GM21423 (cell line): ENCODE measurements around the gene LRMDA.

Source experiments
- ATAC-seq: cut with Tn5 transposase; IDR thresholded peaks from one replicate; pipeline ENCODE4 v1.9.1; 2021; ENCODE audit warnings: mild to moderate bottlenecking, moderate library complexity; ENCODE audit not compliant: unreplicated experiment

LRMDA gene

DNA sequence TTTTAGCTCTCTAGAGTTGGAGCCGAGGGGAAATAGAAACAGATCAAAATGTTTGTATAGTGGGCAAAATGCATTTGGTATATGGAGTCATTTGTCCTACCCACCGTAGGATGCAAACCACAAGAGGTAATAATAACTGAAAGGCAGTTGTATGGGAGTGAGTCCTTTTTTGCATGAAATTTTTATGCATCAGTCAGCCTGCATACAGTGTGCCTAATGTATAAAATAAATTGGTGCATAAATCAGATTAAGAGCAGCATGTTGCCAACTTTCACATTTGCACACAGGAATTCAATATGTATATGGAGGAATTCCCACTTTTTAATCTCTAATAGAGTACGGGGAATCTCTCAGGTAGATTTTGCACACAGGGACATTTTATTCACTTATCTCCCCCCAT lies 262.8 kb downstream of the LRMDA start:
- ATAC-seq: no peak

DNA sequence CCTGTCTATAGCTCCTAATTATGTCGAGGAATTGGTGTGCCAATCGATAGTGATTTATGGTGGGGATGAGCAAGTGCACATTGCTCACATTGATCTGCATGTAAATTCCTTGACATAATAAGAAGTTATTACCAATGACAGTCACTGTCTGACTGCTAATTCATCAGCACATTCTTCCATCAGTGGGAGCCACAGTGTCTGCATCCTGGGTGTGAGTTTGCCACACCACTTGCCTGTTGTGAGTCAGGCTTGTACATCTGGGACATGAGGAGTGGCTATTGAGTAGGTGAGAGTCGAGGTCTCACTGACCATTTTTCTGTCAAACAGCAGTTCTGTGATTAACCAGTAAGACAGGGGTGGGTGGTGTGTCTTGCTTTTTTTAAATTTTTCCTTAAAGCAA lies 263.4 kb downstream of the LRMDA start:
- no peak for ATAC-seq

DNA sequence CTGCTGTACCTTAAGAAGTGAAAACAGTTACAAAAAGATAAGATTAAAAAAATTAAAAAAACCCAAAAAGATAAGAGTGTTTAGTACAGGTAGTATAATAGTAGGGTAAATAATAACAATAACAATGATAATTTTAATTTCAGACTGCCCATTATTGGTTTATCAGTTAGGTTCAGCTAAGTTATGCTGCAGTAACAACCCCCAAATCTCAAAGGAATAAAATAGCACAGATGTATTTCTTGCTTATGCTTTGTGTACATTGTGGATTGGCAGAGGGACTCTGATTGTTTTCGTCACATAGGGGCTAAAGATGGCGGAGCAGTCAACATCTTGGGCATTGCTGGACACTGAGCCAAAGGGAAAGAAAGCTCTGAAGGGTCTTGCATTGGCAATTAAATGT lies 264.6 kb downstream of the LRMDA start:
- no peak for ATAC-seq

DNA sequence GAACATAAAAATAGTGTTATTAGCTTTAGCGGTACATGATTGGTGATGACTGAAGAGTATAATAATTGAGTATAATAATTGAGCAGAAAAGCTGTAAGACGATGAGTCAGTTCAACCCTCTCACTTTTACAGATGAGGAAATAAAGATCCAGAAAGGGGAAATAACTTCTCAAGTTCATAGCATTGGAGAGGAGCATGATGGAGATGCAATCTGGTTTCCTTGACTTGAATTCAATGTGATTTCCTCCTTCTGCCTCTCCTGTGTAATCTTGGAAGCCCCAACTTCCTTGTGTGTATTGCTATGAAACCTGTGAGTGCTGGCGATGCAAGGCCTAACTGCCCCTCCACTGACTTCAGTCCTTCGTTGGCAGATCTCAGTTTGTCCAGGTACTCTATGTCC lies 265.1 kb downstream of the LRMDA start:
- no peak for ATAC-seq

DNA sequence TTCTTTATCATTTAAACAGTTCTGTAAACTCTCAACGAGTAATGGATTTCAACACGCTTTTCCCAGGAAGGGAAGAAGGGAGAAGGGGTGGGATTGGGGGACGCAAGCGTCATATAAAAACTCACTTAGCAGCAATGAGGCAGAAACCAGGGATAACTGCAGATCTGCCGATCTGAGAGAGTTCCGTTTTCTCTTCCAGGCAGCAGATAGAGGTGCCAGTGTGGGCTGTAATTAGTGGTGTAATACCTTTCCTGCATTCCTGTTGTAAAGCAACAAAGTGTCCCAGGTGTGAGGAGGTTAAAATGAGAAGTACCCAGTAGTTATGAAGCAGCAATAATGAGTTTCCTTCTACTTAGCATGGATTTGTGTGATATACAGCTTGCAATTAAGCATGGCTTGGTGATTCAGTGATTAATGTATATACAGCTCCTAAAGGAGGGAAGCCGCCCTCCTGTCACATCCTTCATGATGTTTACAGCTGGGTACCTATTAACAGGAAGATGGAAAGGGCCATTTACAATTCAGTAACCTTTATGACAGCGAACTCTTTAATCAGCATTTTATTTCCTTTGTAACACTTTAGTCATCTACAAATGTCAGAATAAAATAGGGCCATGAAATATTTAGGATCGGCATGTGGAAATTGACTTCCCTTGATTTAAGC lies 271.9 kb downstream of the LRMDA start:
- ATAC-seq: no peak

DNA sequence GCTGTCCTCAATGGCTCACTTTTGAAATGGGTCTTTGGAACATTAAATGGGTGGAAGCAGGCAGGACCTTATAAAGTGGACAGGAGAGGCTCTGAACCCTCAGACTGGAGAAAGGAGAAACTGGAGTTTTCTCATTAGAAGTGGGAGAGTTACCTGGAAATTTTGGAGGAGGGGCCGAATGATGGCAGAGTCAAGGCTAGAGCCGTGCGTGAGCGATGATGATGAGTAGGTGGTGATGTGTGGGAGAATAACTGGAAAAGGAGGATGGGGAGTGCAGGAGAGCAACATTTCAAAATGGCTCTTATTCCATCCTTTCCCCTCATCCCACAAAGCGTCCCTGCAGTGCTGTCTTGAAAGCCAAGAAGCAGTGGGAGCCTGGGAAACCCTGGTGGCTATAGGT lies 274.0 kb downstream of the LRMDA start:
- ATAC-seq: no peak

DNA sequence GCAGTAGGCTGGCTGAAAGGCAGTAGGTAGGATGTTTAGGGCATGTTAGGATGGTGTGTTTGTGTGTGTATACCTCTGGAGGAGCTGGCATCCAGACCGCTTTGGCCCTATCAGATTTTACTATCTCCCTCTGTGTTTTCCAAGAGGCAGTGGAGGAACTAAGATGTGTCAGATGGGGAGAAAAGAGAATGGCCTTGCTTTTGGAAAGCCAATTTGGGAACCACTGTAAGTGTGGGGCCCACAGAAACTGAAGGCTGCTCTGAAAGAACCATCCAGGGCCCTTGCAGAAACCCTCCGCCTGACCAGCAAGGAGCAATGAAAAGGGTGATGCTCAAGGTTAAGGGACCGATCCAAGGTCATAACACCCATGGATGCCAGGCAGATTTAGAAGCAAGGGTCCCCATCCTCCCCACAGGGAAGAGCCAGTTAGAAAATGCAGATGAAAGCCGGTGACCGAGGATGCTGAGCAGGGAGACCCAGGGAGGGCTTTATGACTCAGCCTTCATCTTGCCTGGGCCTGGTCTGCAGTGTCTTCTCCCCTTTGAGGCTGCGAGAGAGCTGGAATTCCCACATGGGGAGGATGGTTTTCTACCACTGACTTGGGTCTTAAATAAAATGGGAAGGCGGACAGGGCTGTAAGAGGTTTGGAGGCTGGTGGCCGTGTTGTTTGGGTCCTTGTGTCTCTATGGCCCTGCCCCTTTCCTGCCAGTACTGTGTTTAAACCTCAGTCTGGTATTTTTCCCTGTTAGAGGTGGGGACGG lies 275.8 kb downstream of the LRMDA start:
- no peak for ATAC-seq

DNA sequence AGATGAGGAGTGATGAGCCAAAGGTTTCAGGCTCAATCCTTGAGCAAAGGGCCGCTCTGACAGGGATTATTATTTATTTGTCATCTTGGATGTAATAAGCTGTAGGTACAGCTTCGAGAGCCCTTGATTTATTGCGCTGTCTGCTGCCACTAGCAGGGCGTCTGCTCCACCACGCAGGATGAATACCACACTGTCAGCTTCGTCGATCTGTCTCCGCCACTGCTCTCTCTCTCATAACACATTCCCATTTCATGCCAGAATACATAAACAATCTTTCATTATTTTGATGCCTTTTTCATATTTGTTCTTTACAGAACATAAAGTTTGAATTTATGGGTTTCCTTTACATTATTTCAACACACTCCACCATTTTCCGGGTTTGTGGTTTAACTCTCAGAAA lies 276.6 kb downstream of the LRMDA start:
- ATAC-seq: no peak

DNA sequence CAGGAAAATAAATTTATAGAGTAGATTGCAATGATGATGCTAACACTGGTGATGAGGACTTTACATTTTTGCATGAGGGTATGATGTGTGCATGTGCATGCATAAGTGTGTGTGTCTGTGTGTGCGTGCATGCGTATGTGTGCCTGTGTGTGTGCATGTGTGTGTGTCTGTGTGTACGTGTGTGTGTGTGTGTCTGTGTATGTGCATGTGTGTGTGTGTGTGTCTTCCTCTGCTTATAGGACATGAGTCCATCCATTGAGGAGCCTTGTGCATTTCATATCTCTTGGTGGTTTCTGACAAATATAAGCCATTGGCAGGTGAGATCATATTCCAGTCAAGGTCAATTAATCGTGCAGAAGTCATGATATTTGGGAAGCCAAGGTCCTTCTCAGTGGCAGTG lies 277.8 kb downstream of the LRMDA start:
- no peak for ATAC-seq

DNA sequence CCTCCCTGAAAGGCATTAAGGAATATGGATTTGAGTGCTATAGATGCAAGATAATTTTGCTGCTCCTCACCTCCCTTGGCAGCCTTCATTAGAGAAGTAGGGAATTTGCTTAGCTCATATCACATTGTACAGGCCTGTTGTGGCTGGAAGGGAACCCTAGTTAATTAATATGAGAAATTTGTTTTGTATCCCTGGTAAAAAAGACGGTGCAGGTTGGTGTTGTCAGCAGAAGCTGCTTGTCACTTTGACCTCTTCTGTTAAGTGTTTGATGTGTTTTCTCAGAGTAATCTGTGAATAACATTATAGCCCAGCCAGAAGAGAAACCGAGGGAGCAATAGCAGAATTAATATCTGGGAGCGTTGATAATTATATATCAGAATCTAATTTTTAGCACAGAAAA lies 278.4 kb downstream of the LRMDA start:
- no peak for ATAC-seq

DNA sequence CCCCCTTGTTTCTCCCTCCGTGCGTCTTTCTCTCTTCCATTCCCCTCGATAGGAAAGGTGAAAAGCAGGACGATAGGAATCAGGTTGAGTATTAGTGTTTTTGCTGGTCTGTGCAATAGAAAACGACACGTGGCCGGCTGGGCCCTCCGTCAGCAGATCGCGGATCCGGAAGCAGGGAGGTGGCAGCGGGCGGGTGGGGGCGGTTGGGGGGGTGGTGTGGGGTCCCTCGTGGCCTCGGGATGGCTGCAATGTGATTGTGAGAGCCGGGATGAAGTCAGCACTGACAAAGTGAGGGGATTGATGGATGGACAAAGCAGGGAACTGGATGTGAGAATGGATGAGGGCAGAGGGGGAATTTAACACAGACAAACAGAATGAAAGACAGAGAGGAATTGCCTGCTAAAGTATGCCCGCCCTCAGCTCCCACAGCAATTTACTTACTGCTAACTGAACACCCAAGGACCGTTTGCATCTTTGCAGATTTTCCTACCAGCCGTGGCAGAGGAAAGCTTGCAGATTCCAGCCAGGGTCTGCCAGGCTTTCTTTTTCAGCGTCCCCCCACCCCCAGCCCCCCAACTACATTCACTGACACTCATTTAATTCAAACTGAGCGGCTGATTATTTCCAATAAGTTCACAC lies 280.9 kb downstream of the LRMDA start:
- no peak for ATAC-seq

DNA sequence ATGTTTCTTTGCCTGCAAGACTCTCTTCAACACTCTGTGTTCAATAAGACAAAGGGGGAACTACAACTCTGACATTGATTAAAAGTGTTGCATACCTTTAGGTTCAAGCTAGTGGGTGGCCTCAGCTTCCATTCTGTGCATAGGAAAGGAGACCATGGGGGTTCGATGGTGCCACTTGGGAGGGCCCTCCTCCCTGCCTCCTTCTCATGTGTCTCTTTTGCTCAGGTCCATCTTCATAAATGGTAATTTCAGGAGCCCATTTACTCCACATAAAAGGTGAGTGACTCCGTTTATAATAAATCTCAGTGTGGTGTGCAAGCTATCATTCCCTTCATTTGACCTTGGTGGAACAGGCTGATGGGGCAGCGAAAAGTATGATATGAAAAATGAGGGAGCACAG lies 285.1 kb downstream of the LRMDA start:
- no peak for ATAC-seq

DNA sequence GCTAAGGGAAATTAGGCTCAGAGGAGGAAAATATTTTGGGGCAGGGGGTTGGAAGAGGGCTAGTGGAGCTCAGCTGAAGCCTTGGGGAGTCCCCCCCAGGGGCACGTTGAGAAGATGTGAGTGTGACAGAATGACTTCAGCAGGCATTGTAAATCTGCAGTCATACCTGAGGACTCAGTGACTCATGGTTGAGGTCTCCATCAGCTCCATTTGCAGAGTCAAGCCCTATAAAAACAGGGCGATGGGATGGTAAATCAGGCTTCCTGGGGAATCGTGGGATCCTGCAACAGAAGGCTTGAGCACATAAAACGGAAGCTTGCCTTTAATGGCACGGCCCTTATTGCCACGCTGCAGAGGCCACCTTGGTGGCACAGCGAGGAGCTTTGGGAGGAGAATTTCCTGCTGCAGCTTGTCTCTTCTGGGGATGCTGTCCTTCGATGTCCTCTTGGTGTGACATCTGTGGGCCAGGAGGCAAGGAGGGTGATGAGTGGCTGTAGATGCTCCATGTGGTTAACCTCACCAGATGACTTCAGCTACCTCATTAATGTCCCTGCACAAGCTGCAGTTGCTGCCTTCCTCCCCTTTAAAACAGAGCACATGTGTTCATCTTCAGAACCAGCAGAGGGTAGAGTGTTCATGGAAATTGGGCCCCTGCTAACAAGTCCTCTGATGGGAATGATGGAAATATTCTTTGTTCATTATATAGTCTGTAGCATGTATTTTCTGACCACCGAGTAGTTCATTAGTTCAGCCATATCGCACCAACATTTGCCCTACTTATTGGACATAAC lies 285.9 kb downstream of the LRMDA start:
- no peak for ATAC-seq

DNA sequence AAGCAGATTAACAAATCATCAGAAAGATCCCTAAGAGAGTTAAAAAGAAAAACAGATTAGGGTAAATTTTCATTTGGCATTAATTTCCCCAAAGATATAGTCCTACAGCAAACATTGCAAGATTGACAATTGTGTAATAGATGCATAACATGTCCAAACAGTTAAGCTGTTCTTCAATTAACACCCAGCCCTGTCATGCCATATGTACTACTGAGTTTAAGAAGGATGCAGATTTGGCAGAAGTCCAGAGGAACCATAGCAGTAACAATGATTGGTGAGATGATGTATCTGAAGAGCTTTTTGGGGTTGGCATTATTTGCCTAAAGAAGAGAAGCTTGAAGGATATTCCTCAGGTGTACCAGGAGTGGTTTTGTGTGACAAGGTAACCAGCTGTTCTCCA lies 287.6 kb downstream of the LRMDA start:
- no peak for ATAC-seq

DNA sequence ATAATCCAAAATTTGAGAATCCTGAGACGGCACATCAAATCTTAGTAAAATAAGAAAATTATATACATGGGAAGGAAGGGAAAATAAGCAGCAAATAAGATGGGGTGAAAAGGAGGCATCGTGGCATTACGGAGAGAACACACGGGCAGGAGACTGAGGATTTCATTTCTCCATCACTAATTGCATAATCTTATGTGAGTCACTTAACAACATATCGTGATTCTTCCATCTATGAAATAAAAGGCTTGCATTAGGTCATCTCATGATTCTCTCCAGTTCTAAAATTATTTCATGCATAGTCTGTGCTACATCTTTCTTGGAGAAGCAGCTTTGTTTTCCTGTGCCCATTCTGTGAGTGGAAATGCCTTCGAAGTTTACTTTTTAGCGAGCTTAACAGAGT lies 288.7 kb downstream of the LRMDA start:
- ATAC-seq: no peak

DNA sequence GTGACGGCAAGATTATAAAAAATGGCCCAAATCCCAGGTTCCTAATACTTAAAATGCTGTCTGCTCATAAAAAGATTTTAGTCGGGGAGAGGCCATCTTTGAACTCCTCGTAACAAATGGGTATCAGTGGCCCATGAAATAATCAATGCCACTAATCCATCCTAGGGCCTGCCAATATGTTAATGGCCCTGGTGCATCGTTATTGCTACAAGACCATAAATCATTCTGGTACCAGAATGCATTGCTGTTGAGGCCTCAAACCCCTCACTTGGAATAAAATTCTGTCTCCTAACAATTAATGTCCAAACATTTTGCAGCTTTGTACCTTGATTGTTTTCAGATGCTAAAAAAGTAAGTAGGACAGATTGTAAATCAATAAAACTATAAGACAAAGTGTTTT lies 290.6 kb downstream of the LRMDA start:
- ATAC-seq: no peak

DNA sequence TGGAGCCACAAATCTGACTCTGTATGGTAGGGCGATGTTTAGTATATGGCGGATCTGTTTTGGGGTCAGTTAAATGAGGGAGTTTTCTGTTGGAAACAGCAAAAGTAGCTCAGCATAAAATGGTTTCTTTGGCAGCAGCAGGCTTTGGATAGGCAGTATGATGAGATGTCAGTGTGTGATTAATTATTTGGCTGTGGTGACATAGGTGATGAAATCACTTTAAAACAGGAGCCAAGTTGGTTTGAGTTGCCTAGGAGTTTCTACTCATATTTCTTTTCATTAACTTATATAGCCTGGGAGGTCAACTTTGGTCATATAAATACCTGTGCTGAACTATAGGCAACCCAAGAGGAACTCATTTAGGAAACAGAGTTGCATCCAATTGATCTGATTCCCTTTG lies 291.2 kb downstream of the LRMDA start:
- no peak for ATAC-seq

DNA sequence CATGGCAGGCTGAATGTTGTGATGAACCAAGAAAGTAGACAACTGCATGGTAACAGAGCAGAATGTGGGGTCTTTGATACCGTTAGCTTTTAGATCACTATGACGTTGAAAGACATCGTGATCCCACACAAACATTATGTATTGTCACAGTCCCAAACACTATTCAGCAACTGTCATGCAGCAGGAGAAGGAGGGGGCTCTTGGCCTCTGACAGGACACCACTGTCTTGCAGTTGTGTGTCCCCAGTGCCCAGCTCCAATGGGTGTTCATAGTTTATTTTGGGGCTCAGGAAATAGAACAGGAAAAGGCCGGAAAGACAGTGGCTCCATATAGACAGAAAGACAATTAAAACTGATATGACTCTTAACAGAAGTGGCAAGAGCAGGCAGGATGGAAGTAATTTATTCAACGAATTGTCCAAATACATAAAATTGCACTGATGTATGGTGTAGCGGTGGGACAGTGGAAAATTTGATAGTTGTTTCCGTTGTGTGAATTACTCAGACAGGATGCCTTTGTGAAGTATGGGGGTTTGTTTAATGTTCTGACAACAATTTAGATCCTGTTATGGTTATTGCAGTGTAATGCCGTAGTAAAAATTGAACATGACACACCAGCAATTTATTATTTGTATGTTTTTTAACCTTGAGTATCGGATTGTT lies 292.0 kb downstream of the LRMDA start:
- no peak for ATAC-seq

DNA sequence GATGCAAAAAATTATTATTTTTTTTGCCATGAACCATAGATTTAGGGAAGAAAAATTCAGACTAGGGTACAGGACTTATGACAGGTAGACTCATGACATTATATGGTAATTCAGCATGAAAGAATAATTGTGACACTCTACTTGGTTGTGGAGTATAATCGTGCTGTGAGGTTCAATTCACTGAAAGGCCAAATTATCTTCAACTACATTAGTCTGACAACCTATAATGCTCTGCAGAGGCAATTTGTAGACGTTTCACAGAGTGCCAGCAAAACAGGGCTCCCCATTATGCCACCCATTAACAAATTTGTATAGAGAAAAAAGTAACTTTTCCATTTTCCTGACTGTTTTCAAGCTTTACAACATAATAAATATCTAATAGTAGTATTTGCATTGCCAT lies 292.6 kb downstream of the LRMDA start:
- no peak for ATAC-seq

DNA sequence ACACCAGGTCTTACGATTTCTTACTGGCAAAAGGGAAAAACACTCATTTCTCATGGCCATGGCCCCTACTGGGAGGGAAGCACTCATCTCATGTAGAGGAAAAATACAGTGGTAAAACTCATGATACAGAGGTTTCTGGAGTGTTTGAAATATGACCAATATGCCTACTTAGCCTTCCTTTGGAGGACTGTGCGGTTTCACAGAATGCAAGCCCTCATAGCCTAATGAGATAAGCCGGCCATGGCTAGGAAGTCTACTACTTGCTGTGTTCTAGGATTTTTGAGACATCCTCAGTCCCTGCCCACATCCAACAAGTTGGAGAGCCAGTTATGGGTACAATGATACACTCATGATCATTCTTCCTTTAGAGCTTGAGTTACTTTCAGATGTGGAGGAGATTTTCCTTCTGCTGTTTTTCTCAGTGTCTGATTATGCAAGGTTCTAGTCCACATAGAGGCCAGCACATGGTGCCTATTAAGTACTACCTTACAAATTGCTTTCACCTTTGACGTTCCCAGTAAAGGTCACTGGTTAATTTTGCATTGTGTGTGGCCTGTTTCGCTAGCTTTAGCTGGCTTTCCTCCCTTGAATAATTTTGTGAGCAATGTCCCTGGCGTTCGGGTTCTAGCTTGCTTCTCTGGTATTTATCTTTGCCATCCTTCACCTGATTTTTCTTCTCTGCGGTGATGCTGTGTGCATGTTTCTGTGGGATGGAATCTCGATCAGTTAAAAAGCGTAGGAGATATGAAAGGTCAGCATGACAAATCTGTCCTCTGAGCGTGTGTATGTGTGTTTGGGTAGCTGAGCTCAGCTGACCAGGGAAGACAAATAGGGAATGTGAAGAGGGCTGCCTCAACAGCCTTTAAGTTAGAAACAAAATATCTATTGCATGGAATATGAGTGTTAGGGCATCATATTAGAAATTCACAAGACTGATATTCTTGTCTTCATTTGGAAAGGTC lies 295.4 kb downstream of the LRMDA start:
- ATAC-seq: no peak
